DOHH2 (cell line): ENCODE data around the gene SLC16A9.

ENCODE experiments used
- EZH2phosphoT487 ChIP-seq: fragments of 200-600 bp; sonication (generic); IDR thresholded peaks from 2 replicates; pipeline ENCODE4 v1.6.1; 2017; ENCODE audit warnings: borderline replicate concordance, mild to moderate bottlenecking, antibody characterized with exemption, low read length, moderate library complexity, mixed read lengths
- TF ChIP-seq, protein P1 (sequence below): fragments of 200-600 bp; sonication (generic); IDR thresholded peaks from one replicate; pipeline ENCODE4 v1.5.1; 2014; ENCODE audit warnings: antibody characterized with exemption, mild to moderate bottlenecking, low read depth, low read length; ENCODE audit not compliant: poor library complexity, severe bottlenecking

DNA sequence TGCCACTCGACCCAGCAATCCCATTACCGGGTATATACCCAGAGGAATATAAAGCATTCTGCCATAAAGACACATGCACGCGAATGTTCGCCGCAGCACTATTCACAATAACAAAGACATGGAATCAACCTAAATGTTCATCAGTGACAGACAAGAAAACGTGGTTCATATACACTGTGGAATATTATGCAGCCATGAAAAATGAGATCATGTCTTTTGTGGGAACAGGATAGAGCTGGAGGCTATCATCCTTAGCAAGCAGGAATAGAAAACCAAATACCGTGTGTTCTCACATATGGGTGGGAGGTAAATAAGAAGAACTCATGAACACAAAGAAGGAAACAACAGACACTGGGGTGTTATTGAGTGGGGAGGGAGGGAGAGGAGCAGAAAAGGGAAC lies 84.7 kb downstream of the SLC16A9 start:
- TF ChIP-seq, protein P1, sequence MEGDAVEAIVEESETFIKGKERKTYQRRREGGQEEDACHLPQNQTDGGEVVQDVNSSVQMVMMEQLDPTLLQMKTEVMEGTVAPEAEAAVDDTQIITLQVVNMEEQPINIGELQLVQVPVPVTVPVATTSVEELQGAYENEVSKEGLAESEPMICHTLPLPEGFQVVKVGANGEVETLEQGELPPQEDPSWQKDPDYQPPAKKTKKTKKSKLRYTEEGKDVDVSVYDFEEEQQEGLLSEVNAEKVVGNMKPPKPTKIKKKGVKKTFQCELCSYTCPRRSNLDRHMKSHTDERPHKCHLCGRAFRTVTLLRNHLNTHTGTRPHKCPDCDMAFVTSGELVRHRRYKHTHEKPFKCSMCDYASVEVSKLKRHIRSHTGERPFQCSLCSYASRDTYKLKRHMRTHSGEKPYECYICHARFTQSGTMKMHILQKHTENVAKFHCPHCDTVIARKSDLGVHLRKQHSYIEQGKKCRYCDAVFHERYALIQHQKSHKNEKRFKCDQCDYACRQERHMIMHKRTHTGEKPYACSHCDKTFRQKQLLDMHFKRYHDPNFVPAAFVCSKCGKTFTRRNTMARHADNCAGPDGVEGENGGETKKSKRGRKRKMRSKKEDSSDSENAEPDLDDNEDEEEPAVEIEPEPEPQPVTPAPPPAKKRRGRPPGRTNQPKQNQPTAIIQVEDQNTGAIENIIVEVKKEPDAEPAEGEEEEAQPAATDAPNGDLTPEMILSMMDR, result no peak
- no peak for TF ChIP-seq EZH2phosphoT487
